Stimulated activated CD4-positive, alpha-beta T cell treated with anti-CD3 and anti-CD28 coated beads, Interleukin-15, amount 100 ng/mL, for 1 hour (primary cell): ENCODE results near the gene ATP23.
A peak's percentile ranks its signal among the peaks of the same experiment; 100 is the strongest.

Source experiments
- DNase-seq, 2 donors: peaks; one replicate each; pipeline ENCODE4 v3.0.0-alpha.2; 2020; ENCODE audit warnings: low read depth in 1 of 2, low spot score in 1 of 2

Gene ATP23

GRCh38 chr12:57941165-57941894, at the start of gene ATP23:
ATP23 (plus strand) TSS chr12:57941567; CDS start chr12:57941702, 135 bp downstream.
- DNase-seq, result peak; percentile 70 to 75

GRCh38 chr12:57892232-57892972, 49.0 kb upstream of the ATP23 start:
- DNase-seq, result no peak

- no peak for DNase-seq
Measured at GRCh38 chr12:57893431-57894353, 47.7 kb upstream of the ATP23 start.

- DNase-seq, result no peak
Measured at GRCh38 chr12:57894399-57895292, 46.7 kb upstream of the ATP23 start.

GRCh38 chr12:57895389-57896114, 45.8 kb upstream of the ATP23 start:
- DNase-seq, result no peak

GRCh38 chr12:57896115-57896433, 45.3 kb upstream of the ATP23 start:
- DNase-seq, result no peak

- DNase-seq, result peak in 1 of 2 donors; percentile 10
Measured at GRCh38 chr12:57896434-57897201, 44.7 kb upstream of the ATP23 start.

- DNase-seq, result no peak
Measured at GRCh38 chr12:57897286-57897974, 43.9 kb upstream of the ATP23 start.

- DNase-seq, result no peak
Measured at GRCh38 chr12:57898308-57898970, 42.9 kb upstream of the ATP23 start.

- peak; percentile 59 to 60 for DNase-seq
Measured at GRCh38 chr12:57899010-57899662, 42.2 kb upstream of the ATP23 start.

GRCh38 chr12:57902478-57902969, 38.8 kb upstream of the ATP23 start:
- DNase-seq, result no peak

- no peak for DNase-seq
Measured at GRCh38 chr12:57904426-57904825, 36.9 kb upstream of the ATP23 start.

GRCh38 chr12:57904848-57905811, 36.2 kb upstream of the ATP23 start:
- DNase-seq, result peak; percentile 63 to 75

- no peak for DNase-seq
Measured at GRCh38 chr12:57905812-57906475, 35.4 kb upstream of the ATP23 start.

GRCh38 chr12:57906821-57907220, 34.5 kb upstream of the ATP23 start:
- no peak for DNase-seq

- DNase-seq, result no peak
Measured at GRCh38 chr12:57907281-57907680, 34.1 kb upstream of the ATP23 start.
